Muscle of back (tissue), 11 donors: ENCODE measurements around the gene HAP1. TPM values are rescaled to one million over a fixed set of nuclear protein-coding genes. Genes with fewer than 3 reads are reported as not detected.
"Not testable (repeated sequence)": the region's sequence is repeated elsewhere in the genome, so short reads cannot be mapped to it uniquely, and the experiment has no call there.

ENCODE experiments used
- DNase-seq, 3 donors: peaks; one replicate each; pipeline versions ENCODE4 v3.0.0 to v3.0.0-alpha.2; 2013
- polyA plus RNA-seq, 10 donors: library from polyadenylated mRNA; unstranded; fragments of 120-200 nt; gene quantifications; one replicate each; pipeline ENCODE4 v1.2.1, GENCODE V29; 2013; ENCODE audit not compliant: insufficient read length in 10 of 10

Gene HAP1
- polyA plus RNA-seq, 10 donors = 0.04 to 0.32 (median 0.08) TPM; not detected in 2

DNA sequence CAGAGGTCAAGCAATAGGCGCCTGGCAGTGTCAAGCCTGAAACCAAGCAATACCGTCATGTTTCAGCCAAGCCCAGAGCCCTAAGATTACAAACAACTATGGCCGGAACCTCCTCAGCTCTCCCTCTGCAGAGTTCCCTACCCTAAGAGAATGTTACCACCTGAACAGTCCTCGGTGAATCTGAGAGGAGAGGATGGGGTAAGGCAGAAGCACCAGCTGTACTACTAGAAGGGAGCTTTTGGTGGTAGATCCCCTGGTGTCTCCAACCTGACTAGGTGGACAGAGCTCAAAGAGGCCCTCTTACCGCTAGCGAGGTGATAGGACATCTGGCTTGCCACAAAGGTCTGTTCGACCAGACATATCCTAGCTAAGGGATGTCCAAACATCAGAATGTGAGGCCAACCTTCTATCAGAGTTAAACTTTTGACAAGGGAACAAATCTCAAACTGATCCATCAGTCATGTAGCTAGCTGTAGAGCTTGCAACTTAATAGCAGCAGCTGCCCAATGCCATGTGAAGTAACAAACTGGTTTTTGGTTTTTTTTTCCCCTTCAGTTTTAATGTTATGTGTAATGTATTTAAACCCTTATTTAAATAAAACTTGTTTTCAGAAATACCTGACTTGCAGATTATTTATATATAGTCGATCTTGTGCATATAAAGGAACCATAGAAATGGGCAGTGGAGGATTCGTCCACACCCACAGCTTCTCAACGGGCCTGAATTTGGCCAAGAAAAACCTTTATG lies 43.2 kb downstream of the HAP1 start:
- no peak for DNase-seq

DNA sequence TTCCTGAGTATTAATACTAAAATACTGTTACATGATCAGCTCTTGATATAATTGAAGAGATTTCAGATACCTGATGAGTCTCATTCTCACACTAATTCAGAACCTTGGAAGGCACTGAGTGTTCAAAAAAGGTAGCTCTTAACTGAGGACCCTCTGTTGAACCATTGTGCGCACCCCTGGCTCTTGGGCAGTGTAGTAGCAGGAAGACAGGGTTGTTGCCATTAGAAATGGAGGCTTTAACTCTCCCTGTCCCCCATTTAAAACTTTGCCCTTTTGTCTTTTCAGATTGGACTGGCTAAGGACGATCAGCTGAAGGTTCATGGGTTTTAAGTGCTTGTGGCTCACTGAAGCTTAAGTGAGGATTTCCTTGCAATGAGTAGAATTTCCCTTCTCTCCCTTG lies 43.9 kb downstream of the HAP1 start:
- no peak for DNase-seq

DNA sequence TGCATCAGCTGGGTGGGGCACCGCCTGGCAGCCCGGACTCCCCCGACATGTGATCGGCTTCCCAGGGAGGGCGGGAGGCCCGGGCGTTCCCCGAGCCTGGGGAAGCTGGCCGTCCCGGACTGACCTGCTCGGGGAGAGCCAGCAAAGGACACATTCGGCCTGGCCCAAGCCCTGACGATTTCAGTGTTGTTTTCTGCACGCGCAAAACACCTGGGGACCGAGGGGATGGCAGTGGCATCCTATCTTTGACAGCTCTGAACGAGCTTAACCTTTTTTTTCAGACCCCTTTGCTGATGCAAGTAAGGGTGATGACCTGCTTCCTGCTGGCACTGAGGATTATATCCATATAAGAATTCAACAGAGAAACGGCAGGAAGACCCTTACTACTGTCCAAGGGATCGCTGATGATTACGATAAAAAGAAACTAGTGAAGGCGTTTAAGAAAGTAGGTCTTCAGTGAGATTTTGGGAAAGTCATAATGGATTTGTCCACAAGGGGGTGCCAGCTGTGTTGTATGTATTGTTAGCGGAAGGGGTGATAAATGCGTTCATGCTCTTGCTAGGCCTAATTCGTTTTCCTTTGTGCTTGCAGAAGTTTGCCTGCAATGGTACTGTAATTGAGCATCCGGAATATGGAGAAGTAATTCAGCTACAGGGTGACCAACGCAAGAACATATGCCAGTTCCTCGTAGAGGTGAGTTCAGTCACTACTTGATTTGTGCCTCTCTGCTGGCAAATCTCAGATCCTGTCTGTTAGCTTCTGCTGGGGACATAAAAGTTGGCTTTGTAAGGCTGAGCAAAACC lies 44.7 kb downstream of the HAP1 start:
- peak in 2 of 3 donors; percentile 61 to 78 for DNase-seq

DNA sequence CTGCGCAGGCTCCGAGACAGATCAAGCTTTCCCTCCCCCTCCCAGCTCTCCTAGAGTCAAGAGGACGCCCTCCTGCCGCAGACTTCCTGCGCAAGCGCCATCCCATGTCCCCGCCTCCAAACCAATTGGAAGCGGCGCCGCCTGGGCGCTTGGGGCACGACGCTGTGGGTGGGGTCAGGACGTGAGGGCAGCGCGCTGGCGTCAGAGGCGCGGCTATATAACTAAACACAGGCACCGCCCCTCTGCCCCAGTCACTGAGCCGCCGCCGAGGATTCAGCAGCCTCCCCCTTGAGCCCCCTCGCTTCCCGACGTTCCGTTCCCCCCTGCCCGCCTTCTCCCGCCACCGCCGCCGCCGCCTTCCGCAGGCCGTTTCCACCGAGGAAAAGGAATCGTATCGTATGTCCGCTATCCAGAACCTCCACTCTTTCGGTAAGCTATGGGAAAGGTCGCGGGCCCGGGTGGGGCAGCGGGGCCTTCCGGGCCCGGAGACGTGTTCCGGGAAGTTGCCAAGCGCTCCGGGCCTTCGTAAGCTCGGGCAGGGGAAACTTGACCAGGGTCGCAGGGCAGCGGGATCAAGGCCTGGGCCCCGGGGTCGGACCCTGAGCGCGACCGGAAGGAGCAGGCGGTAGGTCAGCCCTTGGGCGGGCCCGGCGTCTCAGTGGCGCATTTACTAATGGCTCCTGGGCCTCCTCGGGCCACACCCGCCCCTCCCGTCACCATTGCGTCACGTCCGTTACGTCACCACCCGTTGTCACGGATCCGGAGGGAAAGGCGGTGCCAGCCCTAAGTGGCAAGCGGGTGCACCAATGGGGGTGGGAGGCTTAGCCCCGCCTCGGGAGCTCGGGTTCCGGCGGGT lies 45.6 kb downstream of the HAP1 start, which contains the start of gene EIF1:
TSS of gene EIF1 (plus strand) at position 245 of the 856 bp plus-strand sequence. CDS start at position 399, 154 bp downstream.
- DNase-seq = peak; percentile 100

GRCh38 chr17:41687828-41688640 lies 46.4 kb downstream of the HAP1 start:
- DNase-seq = no peak

GRCh38 chr17:41686281-41686680 lies 48.2 kb downstream of the HAP1 start:
- DNase-seq = no peak

- not testable (repeated sequence) for DNase-seq
Measured at GRCh38 chr17:41685753-41686152, 48.7 kb downstream of the HAP1 start.

GRCh38 chr17:41684035-41684434 lies 50.4 kb downstream of the HAP1 start:
- no peak for DNase-seq

DNA sequence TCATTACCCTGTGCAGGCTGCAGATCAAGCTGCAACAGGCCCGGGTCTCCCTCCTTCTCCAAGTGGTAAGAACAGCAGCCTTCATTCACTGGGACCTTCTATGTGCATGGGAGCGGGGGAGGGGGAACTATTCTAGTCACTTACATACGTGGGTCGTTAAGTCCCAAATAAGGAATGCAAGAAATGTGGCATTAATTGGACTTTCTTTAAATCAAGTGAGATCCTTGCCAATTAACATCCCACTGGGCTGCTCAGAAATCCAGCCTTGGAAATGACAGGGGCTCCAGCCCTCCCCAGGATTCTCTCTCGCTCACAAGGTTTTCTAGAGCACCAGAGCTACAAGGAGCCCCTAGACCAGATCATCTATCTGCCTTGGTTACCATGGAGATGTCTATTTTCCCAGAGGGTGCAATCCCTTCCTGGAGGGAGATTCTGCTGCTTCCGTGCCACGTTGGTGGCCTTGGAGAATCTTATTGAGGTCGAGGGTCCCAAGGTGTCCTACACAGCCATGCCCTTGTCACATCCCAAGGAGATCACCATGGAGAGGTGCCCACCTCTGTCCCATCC lies 50.9 kb downstream of the HAP1 start:
- no peak for DNase-seq

DNA sequence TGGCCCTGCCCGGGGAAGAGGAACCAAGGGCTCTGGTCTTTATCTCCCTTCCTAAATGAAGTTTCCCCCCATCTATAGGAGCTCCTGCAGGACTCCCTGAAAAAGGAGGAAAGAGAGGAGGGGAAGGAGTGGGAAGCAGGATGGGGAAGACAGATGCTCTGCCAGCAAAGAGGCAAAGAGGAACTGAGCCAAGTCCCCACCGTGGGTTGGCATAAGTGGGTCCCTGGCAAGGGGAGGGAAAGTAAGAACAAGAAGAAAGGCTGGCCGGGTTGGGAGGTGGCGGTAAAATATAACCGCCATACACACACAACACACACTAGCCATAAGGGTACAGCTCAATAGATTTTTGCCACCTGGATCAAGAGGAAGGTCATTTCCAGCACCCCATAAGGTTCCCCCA lies 51.8 kb downstream of the HAP1 start:
- no peak for DNase-seq

GRCh38 chr17:41681776-41682175 lies 52.7 kb downstream of the HAP1 start:
- DNase-seq = no peak

DNA sequence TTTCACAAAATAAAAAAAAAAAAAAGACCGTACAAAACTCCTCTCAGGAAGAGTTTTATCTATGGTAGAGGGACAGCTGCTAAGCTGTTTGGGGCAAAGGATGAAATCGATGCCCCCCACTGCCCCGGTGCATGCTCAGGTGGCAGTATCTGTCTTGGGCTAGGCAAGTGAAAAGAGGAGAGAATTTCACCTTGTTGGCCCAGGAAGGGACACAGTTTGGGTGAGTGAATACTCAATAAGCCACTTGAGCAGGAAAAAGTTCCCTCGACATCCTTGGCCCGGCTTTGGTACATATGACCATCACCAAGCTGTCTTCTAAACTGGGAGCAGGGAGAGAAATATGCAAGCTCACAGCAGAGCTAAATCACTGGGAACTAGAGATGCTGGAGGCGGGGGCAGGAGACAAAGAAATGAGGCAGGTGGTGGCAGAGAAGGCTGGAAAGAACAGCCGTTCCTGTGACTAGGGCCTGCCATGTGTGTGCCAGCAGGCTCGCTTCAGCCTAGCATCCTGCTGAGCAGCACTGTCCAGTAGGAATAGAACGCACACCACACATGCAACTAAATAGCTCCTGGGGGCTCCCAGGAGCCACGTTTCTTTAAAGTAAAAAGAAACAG lies 53.9 kb downstream of the HAP1 start:
- no peak for DNase-seq

- no peak for DNase-seq
Measured at GRCh38 chr17:41679740-41680425, 54.6 kb downstream of the HAP1 start.

- no peak for DNase-seq
Measured at GRCh38 chr17:41678907-41679739, 55.3 kb downstream of the HAP1 start.

DNA sequence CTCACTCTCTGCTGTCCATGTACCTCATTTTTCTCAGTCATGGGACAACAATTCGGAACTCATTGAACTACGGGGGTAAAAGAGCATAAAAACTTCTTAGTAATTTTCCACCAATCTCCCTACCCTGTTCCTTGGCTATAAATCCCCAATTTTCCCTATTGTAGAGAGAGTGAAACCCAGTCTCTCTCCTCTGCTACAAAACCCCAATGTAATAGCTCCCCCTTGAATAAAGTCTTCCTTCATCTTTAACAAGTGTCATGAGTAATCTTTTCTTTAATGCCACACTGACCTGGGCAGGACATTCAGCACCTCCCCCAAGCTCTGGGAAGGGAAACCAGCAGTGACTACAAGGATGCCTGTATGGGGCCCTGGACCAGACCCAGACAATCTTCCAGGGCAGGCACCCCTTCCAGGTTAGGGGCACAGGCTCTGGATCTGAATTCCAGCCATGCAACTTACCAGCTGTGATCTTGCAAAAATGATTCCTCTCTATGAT lies 56.0 kb downstream of the HAP1 start:
- DNase-seq = no peak

DNA sequence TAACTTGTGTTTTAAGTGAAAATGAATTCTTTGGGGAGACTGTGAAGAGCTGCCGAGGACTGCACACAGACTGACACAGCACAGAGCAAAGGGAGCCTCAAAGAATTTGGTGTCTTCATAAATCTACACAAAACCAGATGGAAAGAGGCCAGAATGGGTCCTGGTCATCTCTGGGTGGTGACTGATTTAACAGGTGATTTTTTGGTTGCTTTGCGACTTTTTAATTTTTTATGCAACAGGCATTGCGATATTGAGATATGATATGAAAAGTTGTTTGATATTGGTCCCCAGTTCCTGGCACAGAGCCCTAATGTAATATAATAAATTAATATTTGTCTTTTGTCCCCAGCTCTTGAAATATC lies 58.4 kb downstream of the HAP1 start:
- no peak for DNase-seq

GRCh38 chr17:41675157-41676057 lies 59.0 kb downstream of the HAP1 start:
- not testable (repeated sequence) for DNase-seq
